AG04449 (cell line): Measurements from ENCODE around the gene C1S.
"Not testable (repeated sequence)": the region's sequence is repeated elsewhere in the genome, so short reads cannot be mapped to it uniquely, and the experiment has no call there.

Experiments
- CTCF ChIA-PET: fragments of 350-600 bp; formaldehyde crosslinking; extraction: SDS; loops from one replicate; lab custom pipeline; 2021; ENCODE audit warnings: antibody characterized with exemption; lab: Yijun Ruan, JAX
- POLR2A ChIA-PET: fragments of 400-600, 350-600 bp; formaldehyde crosslinking; extraction: SDS; loops from one replicate; lab custom pipeline; 2020; ENCODE audit warnings: antibody characterized with exemption, inconsistent platforms; lab: Yijun Ruan, JAX
- DNase-seq: peaks from one replicate; pipeline ENCODE4 v3.0.0-alpha.2; 2010; ENCODE audit warnings: low read depth, low spot score
- H3K4me3 ChIP-seq: 2 replicates; pipeline ENCODE4 v1.5.1; 2011; ENCODE audit warnings: low read depth, mild to moderate bottlenecking, control low read depth, low read length
- TF ChIP-seq, protein P1 (sequence below): IDR thresholded peaks from one replicate; pipeline ENCODE4 v1.5.1; 2011; ENCODE audit warnings: mild to moderate bottlenecking, moderate library complexity, low read length, control low read depth, inconsistent platforms; ENCODE audit not compliant: insufficient read depth; ENCODE audit errors: missing control alignments

C1S gene

DNA sequence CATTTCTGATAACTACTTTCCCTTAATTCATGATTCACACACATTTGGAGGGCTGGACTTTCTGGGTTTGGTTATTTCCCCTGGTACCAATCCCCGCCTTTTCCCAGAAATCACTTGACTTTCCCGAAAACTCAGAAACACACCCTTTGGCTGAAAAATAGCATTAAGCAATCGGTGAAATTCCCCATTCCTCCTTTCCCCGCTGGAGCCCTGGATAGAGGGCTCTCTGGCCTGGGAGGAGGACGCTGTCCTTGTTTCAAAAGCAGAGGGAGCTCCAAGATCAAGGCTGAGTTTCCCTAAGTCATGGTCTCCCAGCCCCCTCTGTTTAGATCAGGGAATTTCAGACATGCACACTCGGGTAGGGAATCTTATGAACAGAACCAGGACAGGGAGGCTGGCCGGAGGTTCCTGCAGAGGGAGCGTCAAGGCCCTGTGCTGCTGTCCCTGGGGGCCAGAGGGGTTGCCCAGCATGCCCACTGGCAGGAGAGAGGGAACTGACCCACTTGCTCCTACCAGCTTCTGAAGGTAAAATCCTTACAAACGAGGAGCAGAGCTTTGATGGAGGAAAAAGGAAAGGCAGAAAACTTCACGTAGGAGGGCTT lies at the start of gene C1S:
Gene C1S (plus strand): TSS at position 366 of the 602 bp plus-strand sequence. CDS start 1,195 bp downstream, outside the sequence.
- H3K4me3 ChIP-seq, result peak within 1 kb of the TSS; percentile 53

DNA sequence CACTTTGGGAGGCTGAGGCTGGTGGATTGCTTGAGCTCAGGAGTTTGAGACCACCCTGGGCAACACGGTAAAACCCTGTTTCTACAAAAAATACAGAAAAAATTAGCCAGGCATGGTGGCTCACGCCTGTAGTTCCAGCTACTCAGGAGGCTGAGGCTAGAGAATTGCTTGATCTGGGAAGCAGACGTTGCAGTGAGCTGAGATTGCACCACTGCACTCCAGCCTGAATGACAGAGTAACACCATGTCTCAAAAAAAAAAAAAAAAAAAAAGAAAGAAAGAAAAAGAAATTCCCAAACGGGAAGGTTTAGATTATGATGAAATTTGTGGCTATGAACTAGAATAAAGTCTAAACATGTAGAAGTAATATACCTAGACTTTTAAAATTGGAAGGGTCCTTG lies 49.1 kb upstream of the C1S start:
- POLR2A ChIA-PET, DNase-seq, H3K4me3 ChIP-seq: not testable (repeated sequence)
- CTCF ChIA-PET, result interaction anchor here (1.3 to 1.5 kb wide), 2 partner anchors 10 to 99 kb away, joined by 3 to 7 read pairs; no protein-coding TSS in a partner anchor

More for the DNA sequence above, at the start of gene C1S:
- CTCF ChIA-PET, result interaction anchor here (1.0 to 13.4 kb wide), 28 partner anchors 8 to 135 kb away, joined by 3 to 217 read pairs (median 6); partner anchors contain the start of genes C1R, C1RL and LPCAT3
- TF ChIP-seq, protein P1, sequence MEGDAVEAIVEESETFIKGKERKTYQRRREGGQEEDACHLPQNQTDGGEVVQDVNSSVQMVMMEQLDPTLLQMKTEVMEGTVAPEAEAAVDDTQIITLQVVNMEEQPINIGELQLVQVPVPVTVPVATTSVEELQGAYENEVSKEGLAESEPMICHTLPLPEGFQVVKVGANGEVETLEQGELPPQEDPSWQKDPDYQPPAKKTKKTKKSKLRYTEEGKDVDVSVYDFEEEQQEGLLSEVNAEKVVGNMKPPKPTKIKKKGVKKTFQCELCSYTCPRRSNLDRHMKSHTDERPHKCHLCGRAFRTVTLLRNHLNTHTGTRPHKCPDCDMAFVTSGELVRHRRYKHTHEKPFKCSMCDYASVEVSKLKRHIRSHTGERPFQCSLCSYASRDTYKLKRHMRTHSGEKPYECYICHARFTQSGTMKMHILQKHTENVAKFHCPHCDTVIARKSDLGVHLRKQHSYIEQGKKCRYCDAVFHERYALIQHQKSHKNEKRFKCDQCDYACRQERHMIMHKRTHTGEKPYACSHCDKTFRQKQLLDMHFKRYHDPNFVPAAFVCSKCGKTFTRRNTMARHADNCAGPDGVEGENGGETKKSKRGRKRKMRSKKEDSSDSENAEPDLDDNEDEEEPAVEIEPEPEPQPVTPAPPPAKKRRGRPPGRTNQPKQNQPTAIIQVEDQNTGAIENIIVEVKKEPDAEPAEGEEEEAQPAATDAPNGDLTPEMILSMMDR, result peak; percentile 76
- POLR2A ChIA-PET, result interaction anchor here (0.6 to 2.0 kb wide), 5 partner anchors 8 to 134 kb away, joined by 3 to 11 read pairs (median 4); partner anchors contain the start of genes C12orf57 and C1RL
- peak; percentile 96 for DNase-seq

DNA sequence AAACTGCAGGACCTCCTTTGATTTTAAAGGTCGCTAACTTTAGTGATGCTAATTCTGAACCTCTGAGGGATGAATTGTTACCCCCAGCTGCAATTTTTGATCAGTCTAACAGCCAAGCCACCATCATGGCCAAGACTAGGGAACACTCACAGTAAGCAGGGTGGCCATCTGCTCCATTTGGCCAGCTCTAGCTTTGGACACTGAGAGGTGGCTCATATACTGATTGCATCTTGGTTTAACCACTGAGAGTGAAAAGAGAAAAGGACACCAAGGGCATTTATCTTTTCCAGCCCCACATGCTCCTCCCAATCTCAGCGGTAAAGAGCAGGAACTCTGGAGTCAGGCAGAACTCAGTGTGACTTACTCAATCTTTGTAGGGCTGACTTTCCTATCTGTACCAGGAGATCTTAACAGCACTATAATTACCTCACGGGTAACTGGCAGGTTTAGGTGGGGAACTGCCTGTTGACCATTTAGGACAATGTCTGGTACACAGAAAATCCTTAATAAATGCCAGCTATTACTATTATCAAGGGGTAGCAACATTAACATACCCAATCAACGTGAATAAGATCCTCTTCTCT lies 48.4 kb upstream of the C1S start:
- CTCF ChIA-PET, result interaction anchor here (1.3 to 1.5 kb wide), 2 partner anchors 9 to 98 kb away, joined by 3 to 7 read pairs; no protein-coding TSS in a partner anchor
- H3K4me3 ChIP-seq, result no peak overlapping the region
- POLR2A ChIA-PET, result no interaction called here
- TF ChIP-seq, protein P1, result no peak
- no peak for DNase-seq

DNA sequence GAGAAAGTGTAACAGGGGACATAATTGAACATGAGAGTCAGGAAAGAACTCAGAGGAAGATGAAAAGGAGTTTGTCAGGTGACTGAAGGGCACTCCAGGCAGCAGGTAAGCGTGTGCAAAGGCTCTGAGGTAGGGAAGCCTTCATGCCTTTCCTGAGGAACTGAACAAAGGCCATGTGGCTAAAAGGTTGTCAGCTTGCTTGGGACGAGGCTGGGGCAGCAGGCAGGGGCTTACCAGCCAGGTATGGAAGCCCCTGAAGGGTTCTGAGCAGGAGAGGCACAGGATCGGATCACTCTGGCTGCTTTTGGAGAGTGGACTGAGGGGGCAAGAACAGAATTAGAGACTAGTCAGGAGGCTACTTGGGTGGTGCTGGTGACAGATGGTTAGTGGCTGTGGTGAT lies 47.4 kb upstream of the C1S start:
- no peak overlapping the region for H3K4me3 ChIP-seq
- ChIA-PET POLR2A (no interaction called here), CTCF (interaction anchor here (2.2 kb wide), 1 partner anchor 8 kb away, joined by 5 read pairs; no protein-coding TSS in a partner anchor)
- DNase-seq, result no peak
- TF ChIP-seq, protein P1, result no peak

DNA sequence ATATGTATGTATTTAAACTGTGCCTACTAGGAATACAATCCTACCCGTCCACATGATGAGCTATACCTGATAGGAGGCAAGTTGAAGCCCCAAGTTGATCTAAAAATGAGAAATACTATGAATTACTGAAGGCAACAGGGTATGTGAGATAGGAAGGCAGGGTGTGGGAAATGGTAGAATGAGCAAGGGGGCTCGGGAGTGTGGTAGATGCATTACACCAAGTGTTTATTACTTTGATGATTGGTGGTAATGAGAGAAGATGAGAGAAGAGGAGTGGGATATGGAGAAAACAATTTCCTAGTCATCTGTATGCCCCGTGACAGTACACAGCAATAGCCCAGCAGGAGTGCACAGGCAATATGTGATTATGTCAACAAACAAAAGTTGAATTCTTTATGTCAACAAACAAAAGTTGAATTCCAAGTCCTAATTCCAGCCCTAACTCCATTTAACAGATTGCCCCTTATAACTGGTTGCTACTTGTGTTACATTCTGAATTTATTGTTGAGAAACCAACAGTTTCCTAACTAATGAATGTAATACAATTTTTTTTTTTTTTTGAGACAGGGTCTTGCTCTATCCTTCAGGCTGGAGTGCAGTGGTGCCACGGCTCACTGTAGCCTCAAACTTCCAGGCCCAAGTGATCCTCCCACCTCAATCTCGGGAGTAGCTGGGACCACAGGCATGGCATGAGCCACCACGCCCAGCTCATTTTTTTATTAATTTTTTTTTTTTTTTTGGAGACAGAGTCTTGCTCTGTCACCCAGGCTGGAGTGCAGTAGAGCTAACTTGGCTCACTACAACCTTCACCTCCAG lies 44.8 kb upstream of the C1S start:
- H3K4me3 ChIP-seq, result no peak overlapping the region
- CTCF ChIA-PET, result interaction anchor here (1.3 to 2.9 kb wide), 4 partner anchors 8 to 92 kb away, joined by 3 to 20 read pairs (median 4); no protein-coding TSS in a partner anchor
- DNase-seq, result no peak
- TF ChIP-seq, protein P1, result no peak
- POLR2A ChIA-PET, result no interaction called here

DNA sequence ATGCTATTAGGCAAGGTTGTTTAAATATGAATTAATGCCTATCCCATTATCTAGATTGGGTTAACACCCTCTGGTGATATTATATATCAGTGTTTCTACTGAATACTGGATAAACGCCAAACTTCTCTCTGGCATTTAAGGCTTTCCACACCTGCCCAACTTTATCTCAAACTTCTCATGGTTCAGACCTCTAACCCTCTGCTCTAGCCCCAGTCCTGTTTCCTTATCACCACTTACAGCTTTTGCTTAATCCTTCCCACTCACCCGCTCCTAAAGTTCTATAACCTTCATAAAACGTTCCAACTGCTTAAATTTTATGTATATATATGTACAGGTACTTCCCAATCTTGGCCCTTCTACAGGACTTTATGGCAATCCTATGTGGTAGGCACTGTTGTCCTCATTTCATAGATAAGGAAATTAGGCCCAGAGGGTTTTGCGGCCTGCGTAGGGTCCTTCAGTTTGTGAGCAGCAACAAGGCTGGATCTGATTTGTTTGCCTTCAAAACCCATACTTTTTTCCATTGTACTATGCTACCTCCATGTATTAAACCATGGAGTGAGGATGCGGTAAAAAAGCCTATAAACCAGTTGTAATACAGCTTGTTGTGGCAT lies 43.5 kb upstream of the C1S start:
- DNase-seq, result no peak
- TF ChIP-seq, protein P1, result no peak
- H3K4me3 ChIP-seq, result peak overlapping the region; percentile 89
- POLR2A ChIA-PET, result no interaction called here
- CTCF ChIA-PET, result interaction anchor here (1.4 to 5.6 kb wide), 11 partner anchors 9 to 95 kb away, joined by 3 to 27 read pairs (median 6); partner anchors contain the start of genes C1R and C1RL
